ENCODE results near the gene GPR143.

DNA sequence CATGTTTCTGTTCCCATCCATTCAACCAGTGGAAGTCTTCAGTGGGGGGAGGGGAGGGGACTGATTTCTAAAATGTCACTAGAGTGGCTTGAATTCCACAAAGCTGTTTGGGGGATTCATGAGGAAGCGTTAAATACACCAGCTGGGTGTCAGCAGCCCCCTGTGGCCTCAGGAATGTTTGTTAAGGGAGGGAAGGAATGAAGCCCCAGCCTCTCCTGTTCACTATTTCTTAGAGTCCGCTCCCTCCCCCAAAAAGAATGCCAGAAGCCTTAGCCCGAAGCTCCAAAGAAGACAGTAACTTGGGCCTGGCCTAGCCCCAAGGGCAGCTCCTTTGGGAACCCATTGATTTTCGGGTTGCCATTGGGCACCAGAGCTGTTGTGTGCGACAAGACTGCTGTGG lies 23.9 kb upstream of the GPR143 start:
- TF ChIP-seq POLR2A (IDR thresholded peaks at IDR 0.05), result no peak
- TF ChIP-seq, protein P1, sequence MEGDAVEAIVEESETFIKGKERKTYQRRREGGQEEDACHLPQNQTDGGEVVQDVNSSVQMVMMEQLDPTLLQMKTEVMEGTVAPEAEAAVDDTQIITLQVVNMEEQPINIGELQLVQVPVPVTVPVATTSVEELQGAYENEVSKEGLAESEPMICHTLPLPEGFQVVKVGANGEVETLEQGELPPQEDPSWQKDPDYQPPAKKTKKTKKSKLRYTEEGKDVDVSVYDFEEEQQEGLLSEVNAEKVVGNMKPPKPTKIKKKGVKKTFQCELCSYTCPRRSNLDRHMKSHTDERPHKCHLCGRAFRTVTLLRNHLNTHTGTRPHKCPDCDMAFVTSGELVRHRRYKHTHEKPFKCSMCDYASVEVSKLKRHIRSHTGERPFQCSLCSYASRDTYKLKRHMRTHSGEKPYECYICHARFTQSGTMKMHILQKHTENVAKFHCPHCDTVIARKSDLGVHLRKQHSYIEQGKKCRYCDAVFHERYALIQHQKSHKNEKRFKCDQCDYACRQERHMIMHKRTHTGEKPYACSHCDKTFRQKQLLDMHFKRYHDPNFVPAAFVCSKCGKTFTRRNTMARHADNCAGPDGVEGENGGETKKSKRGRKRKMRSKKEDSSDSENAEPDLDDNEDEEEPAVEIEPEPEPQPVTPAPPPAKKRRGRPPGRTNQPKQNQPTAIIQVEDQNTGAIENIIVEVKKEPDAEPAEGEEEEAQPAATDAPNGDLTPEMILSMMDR (IDR thresholded peaks at IDR 0.05), result no peak

Measured in right lobe of liver (tissue), 4 donors.